ENCODE results near the gene SMIM10L1. TPM values are rescaled to one million over a fixed set of nuclear protein-coding genes. Genes with fewer than 3 reads are reported as not detected.

SMIM10L1 gene
- total and polyA plus RNA-seq, 12 donors = 9.1 to 67.4 (median 25.8) TPM

DNA sequence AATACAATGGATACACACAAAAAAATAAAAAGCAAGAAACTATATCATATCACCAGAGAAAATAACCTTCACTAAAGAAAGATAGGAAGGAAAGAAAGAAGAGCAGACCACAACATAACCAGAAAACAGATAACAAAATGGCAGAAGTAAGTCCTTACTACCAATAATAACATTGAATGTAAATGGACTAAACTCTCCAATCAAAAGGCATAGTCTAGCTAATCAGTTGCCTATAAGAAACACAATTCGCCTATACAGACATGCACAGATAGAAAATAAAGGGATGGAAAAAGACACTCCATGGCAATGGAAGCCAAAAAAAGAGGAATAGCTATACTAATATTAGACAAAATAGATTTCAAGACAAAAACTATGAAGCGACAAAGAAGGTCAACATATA is 27.6 kb upstream of the SMIM10L1 start:
- no peak overlapping the region for H3K27ac ChIP-seq
- no peak for TF ChIP-seq POLR2A (IDR thresholded peaks at IDR 0.05)
- H3K4me3 ChIP-seq = no peak overlapping the region
- peaks cover 0 to 5% (median 0%) of the 10 kb centered on the region in 3 donors for H3K9me3 ChIP-seq (replicated peaks in 1 of 3)
- H3K4me1 ChIP-seq (replicated peaks in 1 of 2) = no peaks in the 10 kb centered on the region
- H3K27me3 ChIP-seq = no peaks in the 10 kb centered on the region
- DNase-seq = no peak
- intact Hi-C loops (cut with DNase I) = no loop called here
- no peaks in the 10 kb centered on the region for H3K36me3 ChIP-seq (replicated peaks in 1 of 2)
- WGBS, 4 donors = 48 to 75% (median 73%) methylated on average over 2 of the region's 2 CpGs

- intact Hi-C loops (cut with DNase I) = no loop called here
- Histone ChIP-seq H3K27ac (no peak overlapping the region), H3K27me3 (no peaks in the 10 kb centered on the region), H3K36me3 (replicated peaks in 1 of 2) (no peaks in the 10 kb centered on the region), H3K9me3 (replicated peaks in 1 of 3) (peaks cover 0 to 5% (median 0%) of the 10 kb centered on the region in 3 donors), H3K4me1 (replicated peaks in 1 of 2) (no peaks in the 10 kb centered on the region), H3K4me3 (no peak overlapping the region)
- no peak for TF ChIP-seq CTCF (IDR thresholded peaks at IDR 0.05)
- no peak for TF ChIP-seq POLR2A (IDR thresholded peaks at IDR 0.05)
- DNase-seq = no peak
- 75 to 95% (median 88%) methylated on average over 4 to 5 of the region's 5 CpGs for WGBS, 4 donors
Observed at GRCh38 chr12:11144297-11144696, 26.7 kb upstream of the SMIM10L1 start.

DNA sequence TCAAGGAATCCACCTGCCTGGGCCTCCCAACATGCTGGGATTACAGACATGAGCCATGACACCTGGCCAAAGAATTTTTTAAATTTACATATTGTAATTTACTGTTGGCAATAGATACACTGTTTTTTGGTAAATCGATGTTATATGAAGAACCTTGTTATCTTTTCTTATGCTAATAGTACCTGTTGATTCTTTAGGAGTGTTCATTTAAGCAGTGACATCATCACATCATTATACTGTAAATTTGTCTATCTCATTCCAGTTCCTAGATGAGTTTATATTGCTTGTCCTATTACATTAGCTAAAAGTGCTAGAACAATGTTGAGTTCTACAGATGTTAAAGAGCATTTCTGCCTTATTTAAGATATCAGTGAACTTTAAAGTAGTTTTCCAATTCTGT is 23.6 kb upstream of the SMIM10L1 start:
- H3K4me3 ChIP-seq = no peak overlapping the region
- TF ChIP-seq POLR2A (IDR thresholded peaks at IDR 0.05) (no peak), CTCF (IDR thresholded peaks at IDR 0.05) (no peak)
- peaks cover 0 to 10% of the 10 kb centered on the region in 2 donors for H3K4me1 ChIP-seq (replicated peaks in 1 of 2)
- H3K27me3 ChIP-seq = no peaks in the 10 kb centered on the region
- intact Hi-C loops (cut with DNase I) = no loop called here
- no peak for DNase-seq
- no peak overlapping the region for H3K27ac ChIP-seq
- peaks cover 0 to 5% (median 0%) of the 10 kb centered on the region in 3 donors for H3K9me3 ChIP-seq (replicated peaks in 1 of 3)
- H3K36me3 ChIP-seq (replicated peaks in 1 of 2) = no peaks in the 10 kb centered on the region
- 95 to 100% (median 100%) methylated on average over 1 of the region's 1 CpG for WGBS, 4 donors

DNA sequence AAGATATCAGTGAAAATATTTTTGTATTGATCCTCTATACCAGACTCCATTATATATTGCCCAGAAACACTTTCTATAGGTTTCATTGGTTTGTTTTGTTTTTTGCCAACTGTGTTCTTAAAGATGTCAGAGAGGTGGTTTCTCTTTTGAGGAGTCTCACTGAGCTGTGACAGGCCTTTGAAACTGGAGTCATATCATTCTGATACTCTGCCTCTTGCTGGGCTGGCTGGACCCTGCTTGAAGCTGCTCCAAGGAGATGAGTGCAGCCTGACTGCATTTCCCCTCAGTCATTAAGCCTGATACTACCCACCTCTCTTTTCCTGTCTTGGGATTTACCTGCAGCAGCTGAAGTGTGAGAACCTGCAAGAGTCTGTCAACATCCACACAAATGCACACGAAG is 20.2 kb upstream of the SMIM10L1 start:
- TF ChIP-seq POLR2A (IDR thresholded peaks at IDR 0.05) (no peak), CTCF (IDR thresholded peaks at IDR 0.05) (no peak)
- H3K9me3 ChIP-seq (replicated peaks in 1 of 3) = peaks cover 0 to under 1% (median 0%) of the 10 kb centered on the region in 3 donors
- H3K36me3 ChIP-seq (replicated peaks in 1 of 2) = no peaks in the 10 kb centered on the region
- intact Hi-C loops (cut with DNase I) = no loop called here
- H3K4me1 ChIP-seq (replicated peaks in 1 of 2) = peaks cover 0 to 10% of the 10 kb centered on the region in 2 donors
- H3K4me3 ChIP-seq = no peak overlapping the region
- DNase-seq = no peak
- H3K27ac ChIP-seq = no peak overlapping the region
- no peaks in the 10 kb centered on the region for H3K27me3 ChIP-seq
- WGBS, 4 donors = 33 to 40% (median 38%) methylated on average over 1 of the region's 1 CpG

DNA sequence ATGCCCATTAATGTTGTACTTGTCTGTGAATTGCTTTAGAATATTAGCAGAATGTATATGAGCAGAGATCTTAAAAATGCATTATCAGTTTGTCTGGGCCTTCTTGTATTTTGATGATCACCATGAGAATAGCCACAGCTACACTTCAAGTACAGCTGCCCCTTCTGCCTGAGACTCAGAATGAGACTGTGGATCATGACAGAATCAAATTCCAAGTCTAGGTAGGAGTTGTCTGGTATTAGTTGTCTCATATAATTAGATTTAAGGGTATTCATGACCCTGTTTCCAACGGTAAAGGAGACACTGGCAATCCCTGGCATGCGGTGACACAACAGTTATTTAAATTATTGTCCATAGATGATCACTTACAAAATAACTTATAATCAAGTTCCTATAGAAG is 18.3 kb upstream of the SMIM10L1 start:
- Histone ChIP-seq H3K27ac (no peak overlapping the region), H3K4me3 (no peak overlapping the region), H3K27me3 (no peaks in the 10 kb centered on the region), H3K4me1 (replicated peaks in 1 of 2) (peaks cover 0 to 10% of the 10 kb centered on the region in 2 donors), H3K9me3 (replicated peaks in 1 of 3) (peaks cover 0 to 7% (median 0%) of the 10 kb centered on the region in 3 donors), H3K36me3 (replicated peaks in 1 of 2) (no peaks in the 10 kb centered on the region)
- DNase-seq = no peak
- intact Hi-C loops (cut with DNase I) = no loop called here
- 67 to 97% (median 88%) methylated on average over 2 of the region's 2 CpGs for WGBS, 4 donors
- TF ChIP-seq CTCF (IDR thresholded peaks at IDR 0.05) = no peak
- TF ChIP-seq POLR2A (IDR thresholded peaks at IDR 0.05) = no peak
